ENCODE data around the gene KIAA1671. TPM values are rescaled to one million over a fixed set of nuclear protein-coding genes. Genes with fewer than 3 reads are reported as not detected.

The KIAA1671 gene
- total RNA-seq, 1 donor from 2014 or later, result 43.3 TPM

GRCh38 chr22:25096638-25097405 lies 144.3 kb downstream of the KIAA1671 start:
- ATAC-seq, result no peak

GRCh38 chr22:25098445-25099081 lies 146.0 kb downstream of the KIAA1671 start:
- ATAC-seq, result no peak

GRCh38 chr22:25099202-25099601 lies 146.7 kb downstream of the KIAA1671 start:
- no peak for ATAC-seq

- ATAC-seq, result peak; percentile 25
These were observed 147.9 kb downstream of the KIAA1671 start for GRCh38 chr22:25100402-25100801.

GRCh38 chr22:25100948-25101347 lies 148.4 kb downstream of the KIAA1671 start:
- no peak for ATAC-seq

GRCh38 chr22:25101501-25101900 lies 149.0 kb downstream of the KIAA1671 start:
- no peak for ATAC-seq

- ATAC-seq, result no peak
These were observed 149.5 kb downstream of the KIAA1671 start for GRCh38 chr22:25101986-25102385.

- peak; percentile 77 for ATAC-seq
These were observed 150.2 kb downstream of the KIAA1671 start for GRCh38 chr22:25102722-25103121.

- no peak for ATAC-seq
These were observed 151.9 kb downstream of the KIAA1671 start for GRCh38 chr22:25104367-25104766.

- ATAC-seq, result no peak
These were observed 153.5 kb downstream of the KIAA1671 start for GRCh38 chr22:25105817-25106650.

- ATAC-seq, result no peak
These were observed 157.5 kb downstream of the KIAA1671 start for GRCh38 chr22:25109878-25110595.

- no peak for ATAC-seq
These were observed 158.0 kb downstream of the KIAA1671 start for GRCh38 chr22:25110596-25110845.

- ATAC-seq, result peak; percentile 68
These were observed 158.5 kb downstream of the KIAA1671 start for GRCh38 chr22:25110846-25111578.

GRCh38 chr22:25111579-25112517 lies 159.3 kb downstream of the KIAA1671 start:
- peak; percentile 28 for ATAC-seq

- ATAC-seq, result no peak
These were observed 160.2 kb downstream of the KIAA1671 start for GRCh38 chr22:25112538-25113253.

- peak; percentile 40 for ATAC-seq
These were observed 160.8 kb downstream of the KIAA1671 start for GRCh38 chr22:25113316-25113721.

GRCh38 chr22:25114369-25115362 lies 162.2 kb downstream of the KIAA1671 start:
- no peak for ATAC-seq

- peak; percentile 7 for ATAC-seq
These were observed 167.1 kb downstream of the KIAA1671 start for GRCh38 chr22:25119609-25120008.

GRCh38 chr22:25120093-25120561 lies 167.6 kb downstream of the KIAA1671 start:
- ATAC-seq, result peak; percentile 81
